GM23338 (cell line): ENCODE results near the gene OVOL3. TPM values are rescaled to one million over a fixed set of nuclear protein-coding genes. Genes with fewer than 3 reads are reported as not detected.

Experiments used
- ATAC-seq: fragments of 200-7000 bp; cut with Tn5 transposase; 3 replicates; pipeline ENCODE4 v1.9.1; 2020
- DNase-seq: peaks from one replicate; pipeline ENCODE4 v3.0.0-alpha.2; 2015; ENCODE audit warnings: low spot score
- H2AFZ ChIP-seq: fragments of 200-600 bp; sonication (generic); 2 replicates; pipeline ENCODE4 v1.8.0; 2016; ENCODE audit warnings: antibody characterized with exemption, mild to moderate bottlenecking, moderate library complexity
- H3F3A ChIP-seq: fragments of 200-600 bp; sonication (generic); replicated peaks from 2 replicates; pipeline ENCODE4 v1.8.0; 2017; ENCODE audit warnings: antibody characterized with exemption, mixed run types, low read depth
- H3K27ac ChIP-seq: fragments of 200-600 bp; sonication (generic); 2 replicates; pipeline ENCODE4 v1.6.1; 2016; ENCODE audit warnings: low read depth
- H3K27me3 ChIP-seq: fragments of 200-600 bp; sonication (generic); 2 replicates; pipeline ENCODE4 v1.8.0; 2016; ENCODE audit warnings: mild to moderate bottlenecking, mixed run types, moderate library complexity; ENCODE audit not compliant: insufficient read depth
- H3K36me3 ChIP-seq: fragments of 200-600 bp; sonication (generic); 2 replicates; pipeline ENCODE4 v1.8.0; 2016; ENCODE audit warnings: mild to moderate bottlenecking; ENCODE audit not compliant: insufficient read depth
- H3K4me1 ChIP-seq: fragments of 200-600 bp; sonication (generic); 2 replicates; pipeline ENCODE4 v1.8.0; 2016; ENCODE audit warnings: mild to moderate bottlenecking, moderate library complexity; ENCODE audit not compliant: insufficient read depth
- H3K4me2 ChIP-seq: fragments of 200-600 bp; sonication (generic); 2 replicates; pipeline ENCODE4 v1.7.1; 2017; ENCODE audit warnings: mixed run types
- H3K4me3 ChIP-seq: fragments of 200-600 bp; sonication (generic); 2 replicates; pipeline ENCODE4 v1.6.1; 2016; ENCODE audit warnings: mixed run types
- H3K79me2 ChIP-seq: fragments of 200-600 bp; sonication (generic); replicated peaks from 2 replicates; pipeline ENCODE4 v1.8.0; 2017; ENCODE audit warnings: mild to moderate bottlenecking; ENCODE audit not compliant: insufficient read depth
- H3K9me2 ChIP-seq: fragments of 200-600 bp; sonication (generic); 2 replicates; pipeline ENCODE4 v1.8.0; 2017; ENCODE audit not compliant: insufficient read depth
- H4K20me1 ChIP-seq: fragments of 200-600 bp; sonication (generic); replicated peaks from 2 replicates; pipeline ENCODE4 v1.8.0; 2017; ENCODE audit warnings: mild to moderate bottlenecking; ENCODE audit not compliant: insufficient read depth
- H3K27ac Mint-ChIP-seq: 2 replicates; pipeline ENCODE4 v1.8.0; 2020; ENCODE audit warnings: inconsistent platforms, mild to moderate bottlenecking, moderate library complexity, mixed read lengths
- H3K27me3 Mint-ChIP-seq: 3 replicates; pipeline ENCODE4 v1.8.0; 2022; ENCODE audit warnings: low read depth, mild to moderate bottlenecking, moderate library complexity, mixed read lengths, inconsistent platforms; ENCODE audit not compliant: insufficient read depth, poor library complexity
- H3K36me3 Mint-ChIP-seq: 3 replicates; pipeline ENCODE4 v1.8.0; 2021; ENCODE audit warnings: low read depth, mild to moderate bottlenecking, inconsistent platforms, moderate library complexity, mixed read lengths
- H3K4me1 Mint-ChIP-seq: 3 replicates; pipeline ENCODE4 v1.8.0; 2020; ENCODE audit warnings: mild to moderate bottlenecking, inconsistent platforms, mixed read lengths
- H3K4me3 Mint-ChIP-seq: 3 replicates; pipeline ENCODE4 v1.8.0; 2021; ENCODE audit warnings: moderate library complexity, mild to moderate bottlenecking, inconsistent platforms, mixed read lengths
- H3K9me3 Mint-ChIP-seq: 3 replicates; pipeline ENCODE4 v1.8.0; 2020; ENCODE audit warnings: moderate library complexity, mild to moderate bottlenecking, inconsistent platforms, mixed read lengths
- CREB1 ChIP-seq: fragments of 250-450 bp; sonication (Bioruptor Pico); IDR thresholded peaks from 2 replicates; pipeline ENCODE4 v1.5.0; 2020; ENCODE audit warnings: low read depth, mild to moderate bottlenecking, moderate library complexity
- EZH2phosphoT487 ChIP-seq: fragments of 200-600 bp; sonication (generic); IDR thresholded peaks from one replicate; pipeline ENCODE4 v1.8.1; 2018; ENCODE audit warnings: antibody characterized with exemption; ENCODE audit not compliant: unreplicated experiment
- JUNB ChIP-seq: IDR thresholded peaks from one replicate; pipeline ENCODE4 v1.6.1; 2016; ENCODE audit warnings: antibody characterized with exemption; ENCODE audit not compliant: unreplicated experiment
- NANOG ChIP-seq: IDR thresholded peaks from 2 replicates; pipeline ENCODE4 v1.6.1; 2016; ENCODE audit warnings: antibody characterized with exemption, borderline replicate concordance
- STAT1 ChIP-seq: IDR thresholded peaks from one replicate; pipeline ENCODE4 v1.6.1; 2016; ENCODE audit warnings: antibody characterized with exemption; ENCODE audit not compliant: unreplicated experiment
- ZNF331 ChIP-seq: fragments of 250-450 bp; sonication (Bioruptor Pico); IDR thresholded peaks from 2 replicates; pipeline ENCODE4 v1.5.0; 2020; ENCODE audit warnings: low read depth, mild to moderate bottlenecking, moderate library complexity
- polyA plus RNA-seq: library from polyadenylated mRNA; unstranded; fragments of >200 nt; fragmentation: Nextera tagmentation; extraction: Ambion mirVana; gene quantifications from 2 replicates; pipeline ENCODE4 v1.2.1, GENCODE V29; 2016
- total RNA-seq: library from RNA; depleted of rRNA; stranded (reverse); fragments of >200 nt; shearing (Covaris generic); gene quantifications from 2 replicates; pipeline ENCODE4 v1.2.3, GENCODE V29; 2014
- TF ChIP-seq, protein P1 (sequence below): fragments of 250-450 bp; sonication (Bioruptor Pico); IDR thresholded peaks from 2 replicates; pipeline ENCODE4 v1.5.0; 2020; ENCODE audit warnings: mild to moderate bottlenecking, moderate library complexity
- TF ChIP-seq, protein P2 (sequence below): IDR thresholded peaks from one replicate; pipeline ENCODE4 v1.6.1; 2018; ENCODE audit warnings: antibody characterized with exemption; ENCODE audit not compliant: unreplicated experiment
- TF ChIP-seq, protein P3 (sequence below): IDR thresholded peaks from 2 replicates; pipeline ENCODE4 v1.6.1; 2016; ENCODE audit warnings: antibody characterized with exemption
- TF ChIP-seq, protein P4 (sequence below), 2 experiments: fragments of 200-600 bp in 1 of 2; sonication (generic) in 1 of 2; conservative IDR thresholded peaks; 2 replicates each; pipeline versions ENCODE4 v1.5.1 to v1.6.1; 2016 to 2017; ENCODE audit warnings: antibody characterized with exemption in 2 of 2, low read depth in 2 of 2, mild to moderate bottlenecking in 2 of 2, moderate library complexity in 1 of 2

Gene OVOL3
- total and polyA plus RNA-seq, 2 experiments from 2014 or later: not detected

DNA sequence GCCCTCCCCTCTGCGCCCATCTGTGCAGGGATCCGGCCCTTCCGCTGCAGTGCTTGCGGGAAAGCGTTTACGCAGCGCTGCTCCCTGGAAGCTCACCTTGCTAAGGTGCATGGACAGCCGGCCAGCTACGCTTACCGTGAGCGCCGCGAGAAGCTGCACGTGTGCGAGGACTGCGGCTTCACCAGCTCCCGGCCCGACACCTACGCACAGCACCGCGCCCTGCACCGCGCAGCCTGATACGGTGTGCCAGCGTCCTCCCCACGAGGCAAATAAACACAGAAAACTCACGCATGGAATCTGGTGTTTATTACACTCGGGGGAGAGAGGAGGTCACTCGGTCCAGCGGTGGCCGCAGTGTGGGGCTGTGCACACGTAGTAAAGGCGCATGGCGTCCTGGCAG is 2.5 kb downstream of the OVOL3 start:
- H3K36me3 Mint-ChIP-seq: peaks cover 43% of the 10 kb centered on the region
- peaks cover 31% of the 10 kb centered on the region for H3K4me1 Mint-ChIP-seq
- H3K36me3 ChIP-seq: no peaks in the 10 kb centered on the region; the same call in 1 of the 2 replicates
- no peaks in the 10 kb centered on the region for H3K27me3 ChIP-seq
- peak overlapping the region; percentile 99 for H3K4me3 Mint-ChIP-seq
- DNase-seq: no peak
- H3K27ac Mint-ChIP-seq: peak overlapping the region; percentile 98; the same call in 1 of the 2 replicates
- TF ChIP-seq, protein P1, sequence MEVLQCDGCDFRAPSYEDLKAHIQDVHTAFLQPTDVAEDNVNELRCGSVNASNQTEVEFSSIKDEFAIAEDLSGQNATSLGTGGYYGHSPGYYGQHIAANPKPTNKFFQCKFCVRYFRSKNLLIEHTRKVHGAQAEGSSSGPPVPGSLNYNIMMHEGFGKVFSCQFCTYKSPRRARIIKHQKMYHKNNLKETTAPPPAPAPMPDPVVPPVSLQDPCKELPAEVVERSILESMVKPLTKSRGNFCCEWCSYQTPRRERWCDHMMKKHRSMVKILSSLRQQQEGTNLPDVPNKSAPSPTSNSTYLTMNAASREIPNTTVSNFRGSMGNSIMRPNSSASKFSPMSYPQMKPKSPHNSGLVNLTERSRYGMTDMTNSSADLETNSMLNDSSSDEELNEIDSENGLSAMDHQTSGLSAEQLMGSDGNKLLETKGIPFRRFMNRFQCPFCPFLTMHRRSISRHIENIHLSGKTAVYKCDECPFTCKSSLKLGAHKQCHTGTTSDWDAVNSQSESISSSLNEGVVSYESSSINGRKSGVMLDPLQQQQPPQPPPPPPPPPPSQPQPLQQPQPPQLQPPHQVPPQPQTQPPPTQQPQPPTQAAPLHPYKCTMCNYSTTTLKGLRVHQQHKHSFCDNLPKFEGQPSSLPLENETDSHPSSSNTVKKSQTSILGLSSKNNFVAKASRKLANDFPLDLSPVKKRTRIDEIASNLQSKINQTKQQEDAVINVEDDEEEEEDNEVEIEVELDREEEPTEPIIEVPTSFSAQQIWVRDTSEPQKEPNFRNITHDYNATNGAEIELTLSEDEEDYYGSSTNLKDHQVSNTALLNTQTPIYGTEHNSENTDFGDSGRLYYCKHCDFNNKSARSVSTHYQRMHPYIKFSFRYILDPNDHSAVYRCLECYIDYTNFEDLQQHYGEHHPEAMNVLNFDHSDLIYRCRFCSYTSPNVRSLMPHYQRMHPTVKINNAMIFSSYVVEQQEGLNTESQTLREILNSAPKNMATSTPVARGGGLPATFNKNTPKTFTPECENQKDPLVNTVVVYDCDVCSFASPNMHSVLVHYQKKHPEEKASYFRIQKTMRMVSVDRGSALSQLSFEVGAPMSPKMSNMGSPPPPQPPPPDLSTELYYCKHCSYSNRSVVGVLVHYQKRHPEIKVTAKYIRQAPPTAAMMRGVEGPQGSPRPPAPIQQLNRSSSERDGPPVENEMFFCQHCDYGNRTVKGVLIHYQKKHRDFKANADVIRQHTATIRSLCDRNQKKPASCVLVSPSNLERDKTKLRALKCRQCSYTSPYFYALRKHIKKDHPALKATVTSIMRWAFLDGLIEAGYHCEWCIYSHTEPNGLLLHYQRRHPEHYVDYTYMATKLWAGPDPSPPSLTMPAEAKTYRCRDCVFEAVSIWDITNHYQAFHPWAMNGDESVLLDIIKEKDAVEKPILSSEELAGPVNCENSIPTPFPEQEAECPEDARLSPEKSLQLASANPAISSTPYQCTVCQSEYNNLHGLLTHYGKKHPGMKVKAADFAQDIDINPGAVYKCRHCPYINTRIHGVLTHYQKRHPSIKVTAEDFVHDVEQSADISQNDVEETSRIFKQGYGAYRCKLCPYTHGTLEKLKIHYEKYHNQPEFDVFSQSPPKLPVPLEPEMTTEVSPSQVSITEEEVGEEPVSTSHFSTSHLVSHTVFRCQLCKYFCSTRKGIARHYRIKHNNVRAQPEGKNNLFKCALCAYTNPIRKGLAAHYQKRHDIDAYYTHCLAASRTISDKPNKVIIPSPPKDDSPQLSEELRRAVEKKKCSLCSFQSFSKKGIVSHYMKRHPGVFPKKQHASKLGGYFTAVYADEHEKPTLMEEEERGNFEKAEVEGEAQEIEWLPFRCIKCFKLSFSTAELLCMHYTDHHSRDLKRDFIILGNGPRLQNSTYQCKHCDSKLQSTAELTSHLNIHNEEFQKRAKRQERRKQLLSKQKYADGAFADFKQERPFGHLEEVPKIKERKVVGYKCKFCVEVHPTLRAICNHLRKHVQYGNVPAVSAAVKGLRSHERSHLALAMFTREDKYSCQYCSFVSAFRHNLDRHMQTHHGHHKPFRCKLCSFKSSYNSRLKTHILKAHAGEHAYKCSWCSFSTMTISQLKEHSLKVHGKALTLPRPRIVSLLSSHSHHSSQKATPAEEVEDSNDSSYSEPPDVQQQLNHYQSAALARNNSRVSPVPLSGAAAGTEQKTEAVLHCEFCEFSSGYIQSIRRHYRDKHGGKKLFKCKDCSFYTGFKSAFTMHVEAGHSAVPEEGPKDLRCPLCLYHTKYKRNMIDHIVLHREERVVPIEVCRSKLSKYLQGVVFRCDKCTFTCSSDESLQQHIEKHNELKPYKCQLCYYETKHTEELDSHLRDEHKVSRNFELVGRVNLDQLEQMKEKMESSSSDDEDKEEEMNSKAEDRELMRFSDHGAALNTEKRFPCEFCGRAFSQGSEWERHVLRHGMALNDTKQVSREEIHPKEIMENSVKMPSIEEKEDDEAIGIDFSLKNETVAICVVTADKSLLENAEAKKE (CRISPR knock-in tag): no peak
- TF ChIP-seq STAT1: no peak
- TF ChIP-seq, protein P2, sequence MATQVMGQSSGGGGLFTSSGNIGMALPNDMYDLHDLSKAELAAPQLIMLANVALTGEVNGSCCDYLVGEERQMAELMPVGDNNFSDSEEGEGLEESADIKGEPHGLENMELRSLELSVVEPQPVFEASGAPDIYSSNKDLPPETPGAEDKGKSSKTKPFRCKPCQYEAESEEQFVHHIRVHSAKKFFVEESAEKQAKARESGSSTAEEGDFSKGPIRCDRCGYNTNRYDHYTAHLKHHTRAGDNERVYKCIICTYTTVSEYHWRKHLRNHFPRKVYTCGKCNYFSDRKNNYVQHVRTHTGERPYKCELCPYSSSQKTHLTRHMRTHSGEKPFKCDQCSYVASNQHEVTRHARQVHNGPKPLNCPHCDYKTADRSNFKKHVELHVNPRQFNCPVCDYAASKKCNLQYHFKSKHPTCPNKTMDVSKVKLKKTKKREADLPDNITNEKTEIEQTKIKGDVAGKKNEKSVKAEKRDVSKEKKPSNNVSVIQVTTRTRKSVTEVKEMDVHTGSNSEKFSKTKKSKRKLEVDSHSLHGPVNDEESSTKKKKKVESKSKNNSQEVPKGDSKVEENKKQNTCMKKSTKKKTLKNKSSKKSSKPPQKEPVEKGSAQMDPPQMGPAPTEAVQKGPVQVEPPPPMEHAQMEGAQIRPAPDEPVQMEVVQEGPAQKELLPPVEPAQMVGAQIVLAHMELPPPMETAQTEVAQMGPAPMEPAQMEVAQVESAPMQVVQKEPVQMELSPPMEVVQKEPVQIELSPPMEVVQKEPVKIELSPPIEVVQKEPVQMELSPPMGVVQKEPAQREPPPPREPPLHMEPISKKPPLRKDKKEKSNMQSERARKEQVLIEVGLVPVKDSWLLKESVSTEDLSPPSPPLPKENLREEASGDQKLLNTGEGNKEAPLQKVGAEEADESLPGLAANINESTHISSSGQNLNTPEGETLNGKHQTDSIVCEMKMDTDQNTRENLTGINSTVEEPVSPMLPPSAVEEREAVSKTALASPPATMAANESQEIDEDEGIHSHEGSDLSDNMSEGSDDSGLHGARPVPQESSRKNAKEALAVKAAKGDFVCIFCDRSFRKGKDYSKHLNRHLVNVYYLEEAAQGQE: no peak
- no peak for TF ChIP-seq NANOG
- TF ChIP-seq JUNB: no peak
- TF ChIP-seq, protein P3, sequence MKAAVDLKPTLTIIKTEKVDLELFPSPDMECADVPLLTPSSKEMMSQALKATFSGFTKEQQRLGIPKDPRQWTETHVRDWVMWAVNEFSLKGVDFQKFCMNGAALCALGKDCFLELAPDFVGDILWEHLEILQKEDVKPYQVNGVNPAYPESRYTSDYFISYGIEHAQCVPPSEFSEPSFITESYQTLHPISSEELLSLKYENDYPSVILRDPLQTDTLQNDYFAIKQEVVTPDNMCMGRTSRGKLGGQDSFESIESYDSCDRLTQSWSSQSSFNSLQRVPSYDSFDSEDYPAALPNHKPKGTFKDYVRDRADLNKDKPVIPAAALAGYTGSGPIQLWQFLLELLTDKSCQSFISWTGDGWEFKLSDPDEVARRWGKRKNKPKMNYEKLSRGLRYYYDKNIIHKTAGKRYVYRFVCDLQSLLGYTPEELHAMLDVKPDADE: no peak
- TF ChIP-seq, protein P4, sequence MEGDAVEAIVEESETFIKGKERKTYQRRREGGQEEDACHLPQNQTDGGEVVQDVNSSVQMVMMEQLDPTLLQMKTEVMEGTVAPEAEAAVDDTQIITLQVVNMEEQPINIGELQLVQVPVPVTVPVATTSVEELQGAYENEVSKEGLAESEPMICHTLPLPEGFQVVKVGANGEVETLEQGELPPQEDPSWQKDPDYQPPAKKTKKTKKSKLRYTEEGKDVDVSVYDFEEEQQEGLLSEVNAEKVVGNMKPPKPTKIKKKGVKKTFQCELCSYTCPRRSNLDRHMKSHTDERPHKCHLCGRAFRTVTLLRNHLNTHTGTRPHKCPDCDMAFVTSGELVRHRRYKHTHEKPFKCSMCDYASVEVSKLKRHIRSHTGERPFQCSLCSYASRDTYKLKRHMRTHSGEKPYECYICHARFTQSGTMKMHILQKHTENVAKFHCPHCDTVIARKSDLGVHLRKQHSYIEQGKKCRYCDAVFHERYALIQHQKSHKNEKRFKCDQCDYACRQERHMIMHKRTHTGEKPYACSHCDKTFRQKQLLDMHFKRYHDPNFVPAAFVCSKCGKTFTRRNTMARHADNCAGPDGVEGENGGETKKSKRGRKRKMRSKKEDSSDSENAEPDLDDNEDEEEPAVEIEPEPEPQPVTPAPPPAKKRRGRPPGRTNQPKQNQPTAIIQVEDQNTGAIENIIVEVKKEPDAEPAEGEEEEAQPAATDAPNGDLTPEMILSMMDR (conservative IDR thresholded peaks at IDR 0.05; ENCODE audit: low read depth in 2 of 2): no peak
- TF ChIP-seq CREB1 (CRISPR knock-in tag): no peak
- no peak for TF ChIP-seq ZNF331 (CRISPR knock-in tag)
- no peak for TF ChIP-seq EZH2phosphoT487
- H3K27me3 Mint-ChIP-seq: peaks cover 22% of the 10 kb centered on the region
- H3K9me3 Mint-ChIP-seq: no peaks in the 10 kb centered on the region; the same call in 2 of the 3 replicates
- H4K20me1 ChIP-seq: peaks cover 10% of the 10 kb centered on the region; the same call in 1 of the 2 replicates
- peak overlapping the region; percentile 98 for H3K4me3 ChIP-seq
- H3K79me2 ChIP-seq: peaks cover 22% of the 10 kb centered on the region
- peaks cover 20% of the 10 kb centered on the region for H3K4me1 ChIP-seq
- no peak overlapping the region for H3K27ac ChIP-seq
- no peaks in the 10 kb centered on the region for H3K9me2 ChIP-seq
- H3F3A ChIP-seq: peaks cover 26% of the 10 kb centered on the region
- no peak for ATAC-seq
- H3K4me2 ChIP-seq: peak overlapping the region; percentile 99
- H2AFZ ChIP-seq: no peak overlapping the region
